Endodermal cell (in vitro differentiated cells): ENCODE measurements around the gene MSRB2. TPM values are rescaled to one million over a fixed set of nuclear protein-coding genes. Genes with fewer than 3 reads are reported as not detected.
"Not testable (repeated sequence)": the region's sequence is repeated elsewhere in the genome, so short reads cannot be mapped to it uniquely, and the experiment has no call there.

ENCODE experiments used
- DNase-seq: peaks from one replicate; pipeline ENCODE4 v3.0.0-alpha.2; 2017
- H3K27ac ChIP-seq: 2 replicates; pipeline ENCODE4 v1.5.1; 2013; ENCODE audit warnings: mild to moderate bottlenecking, low read depth, low read length, moderate library complexity
- H3K27me3 ChIP-seq: 2 replicates; pipeline ENCODE4 v1.6.1; 2013; ENCODE audit warnings: mild to moderate bottlenecking, low read length, moderate library complexity; ENCODE audit not compliant: insufficient read depth, control insufficient read depth, poor library complexity, severe bottlenecking
- H3K36me3 ChIP-seq: 2 replicates; pipeline ENCODE4 v1.7.0; 2013; ENCODE audit warnings: mild to moderate bottlenecking, low read length, moderate library complexity; ENCODE audit not compliant: control insufficient read depth, insufficient read depth
- H3K4me1 ChIP-seq: one replicate; pipeline ENCODE4 v1.7.0; 2013; ENCODE audit warnings: low read length; ENCODE audit not compliant: control insufficient read depth, insufficient read depth
- H3K4me3 ChIP-seq: 2 replicates; pipeline ENCODE4 v1.5.1; 2013; ENCODE audit warnings: mild to moderate bottlenecking, low read length, moderate library complexity
- H3K9ac ChIP-seq: 2 replicates; pipeline ENCODE4 v1.6.1; 2013; ENCODE audit warnings: mild to moderate bottlenecking, low read length, moderate library complexity; ENCODE audit not compliant: poor library complexity, severe bottlenecking; ENCODE audit errors: extremely low read depth
- H3K9me3 ChIP-seq: 2 replicates; pipeline ENCODE4 v1.6.1; 2013; ENCODE audit warnings: mild to moderate bottlenecking, low read length, moderate library complexity; ENCODE audit not compliant: control insufficient read depth
- H3K27ac Mint-ChIP-seq: 2 replicates; pipeline ENCODE4 v1.8.0; 2020; ENCODE audit warnings: mixed read lengths
- H3K27me3 Mint-ChIP-seq: 2 replicates; pipeline ENCODE4 v1.8.0; 2021; ENCODE audit warnings: mild to moderate bottlenecking, mixed read lengths; ENCODE audit not compliant: insufficient read depth
- H3K36me3 Mint-ChIP-seq: 2 replicates; pipeline ENCODE4 v1.8.0; 2020; ENCODE audit warnings: low read depth, mixed read lengths
- H3K4me1 Mint-ChIP-seq: 2 replicates; pipeline ENCODE4 v1.8.0; 2020; ENCODE audit warnings: mixed read lengths
- H3K4me3 Mint-ChIP-seq: 2 replicates; pipeline ENCODE4 v1.8.0; 2020; ENCODE audit warnings: mild to moderate bottlenecking, moderate library complexity, mixed read lengths
- H3K9me3 Mint-ChIP-seq: 2 replicates; pipeline ENCODE4 v1.8.0; 2020; ENCODE audit warnings: mild to moderate bottlenecking, mixed read lengths
- CTCF ChIP-seq: fragments of 200-600 bp; sonication (generic); conservative IDR thresholded peaks from 2 replicates; pipeline ENCODE4 v1.5.0; 2021; ENCODE audit warnings: antibody characterized with exemption, mild to moderate bottlenecking
- WGBS, 2 experiments: methylation state at CpG; one replicate each; pipeline versions ENCODE4 v1.1.5 to v1.1.7; 2013; ENCODE audit warnings: missing lambda C conversion rate in 2 of 2, mixed read lengths in 1 of 2; ENCODE audit not compliant: insufficient coverage in 1 of 2, insufficient read length in 1 of 2; 5-methylcytosine and 5-hydroxymethylcytosine counted together
- total RNA-seq, 2 donors: library from RNA; stranded (reverse); fragmentation: NEBNext Ultra II Directional in 1 of 2; extraction: Animal tissue kit (Norgen Biotek cat#: 25700) in 1 of 2; gene quantifications; 2 replicates in 1 of 2; 3 replicates in 1 of 2; pipeline ENCODE4 v1.2.1, GENCODE V29; 2021

MSRB2 gene
- total RNA-seq, 2 donors from 2014 or later: 40.4 to 42.5 TPM

GRCh38 chr10:23067337-23067736 lies 28.0 kb upstream of the MSRB2 start:
- Histone ChIP-seq H3K36me3 (no peaks in the 10 kb centered on the region), H3K9ac (no peak overlapping the region), H3K4me3 (no peak overlapping the region), H3K27ac (no peak overlapping the region), H3K4me1 (no peaks in the 10 kb centered on the region), H3K27me3 (no peaks in the 10 kb centered on the region), H3K9me3 (no peaks in the 10 kb centered on the region)
- Mint-ChIP-seq H3K27me3 (no peaks in the 10 kb centered on the region), H3K4me1 (peaks cover 2% of the 10 kb centered on the region), H3K9me3 (no peaks in the 10 kb centered on the region), H3K4me3 (no peak overlapping the region), H3K36me3 (no peaks in the 10 kb centered on the region), H3K27ac (no peak overlapping the region)
- TF ChIP-seq CTCF: no peak
- DNase-seq: no peak
- 90 to 93% methylated on average over 9 to 12 of the region's 12 CpGs for WGBS, 2 experiments

DNA sequence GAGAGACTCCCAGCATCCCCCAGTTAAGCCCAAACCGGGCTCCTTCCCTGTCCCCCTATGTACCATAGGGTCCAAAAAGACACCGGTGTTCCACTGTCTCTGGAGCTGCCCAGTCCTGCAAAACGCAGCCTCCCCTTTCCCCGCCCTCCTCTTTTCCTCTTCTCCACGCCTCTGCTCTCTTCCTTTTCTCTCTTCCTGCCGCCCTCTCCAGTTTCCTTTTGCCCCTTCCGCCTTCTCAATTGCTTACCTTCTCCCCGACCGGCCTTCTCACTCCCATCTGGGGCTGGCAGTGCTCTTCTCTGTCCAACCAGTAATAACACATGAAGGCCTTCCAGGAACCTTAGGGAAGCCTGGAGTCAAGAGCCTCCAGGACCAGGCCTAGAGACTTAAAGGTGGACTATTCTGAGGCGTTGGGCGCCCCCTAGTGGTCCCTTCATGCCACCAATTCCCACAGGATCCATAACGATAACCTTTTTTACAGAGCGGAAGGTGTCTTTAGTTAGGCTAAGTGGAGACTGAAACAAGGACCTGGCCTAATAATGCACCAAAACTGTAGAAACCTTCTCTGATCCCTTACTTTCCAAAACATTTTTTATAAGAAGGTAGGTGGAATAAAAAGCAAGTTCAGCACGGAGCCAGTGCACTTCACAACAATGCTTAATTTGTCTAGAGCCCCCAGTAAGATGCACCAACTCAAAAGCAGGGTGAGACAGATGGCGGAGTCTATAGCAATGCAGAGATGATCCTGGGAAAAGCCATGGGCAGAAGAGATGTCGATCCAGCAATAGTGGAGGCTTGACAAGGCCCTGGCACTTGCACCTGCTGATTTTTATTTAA lies 27.2 kb upstream of the MSRB2 start:
- no peak overlapping the region for H3K27ac Mint-ChIP-seq
- peak; percentile 91 for DNase-seq
- no peak overlapping the region for H3K9ac ChIP-seq
- H3K36me3 ChIP-seq: no peaks in the 10 kb centered on the region
- H3K27me3 ChIP-seq: no peaks in the 10 kb centered on the region
- H3K27me3 Mint-ChIP-seq: no peaks in the 10 kb centered on the region
- H3K4me3 Mint-ChIP-seq: no peak overlapping the region
- peak; percentile 84 for TF ChIP-seq CTCF
- no peak overlapping the region for H3K27ac ChIP-seq
- no peak overlapping the region for H3K4me3 ChIP-seq
- H3K9me3 Mint-ChIP-seq: no peaks in the 10 kb centered on the region
- no peaks in the 10 kb centered on the region for H3K9me3 ChIP-seq
- H3K36me3 Mint-ChIP-seq: no peaks in the 10 kb centered on the region
- H3K4me1 Mint-ChIP-seq: peaks cover 2% of the 10 kb centered on the region
- 60 to 75% methylated on average over 10 to 16 of the region's 16 CpGs for WGBS, 2 experiments
- H3K4me1 ChIP-seq: no peaks in the 10 kb centered on the region

- Histone ChIP-seq H3K36me3 (no peaks in the 10 kb centered on the region), H3K4me1 (no peaks in the 10 kb centered on the region), H3K27ac (no peak overlapping the region), H3K9me3 (no peaks in the 10 kb centered on the region), H3K4me3 (no peak overlapping the region), H3K9ac (no peak overlapping the region), H3K27me3 (no peaks in the 10 kb centered on the region)
- no peak overlapping the region for H3K4me3 Mint-ChIP-seq
- no peaks in the 10 kb centered on the region for H3K36me3 Mint-ChIP-seq
- DNase-seq: no peak
- 87 to 92% methylated on average over 7 to 10 of the region's 10 CpGs for WGBS, 2 experiments
- TF ChIP-seq CTCF: no peak
- no peak overlapping the region for H3K27ac Mint-ChIP-seq
- H3K27me3 Mint-ChIP-seq: no peaks in the 10 kb centered on the region
- H3K9me3 Mint-ChIP-seq: no peaks in the 10 kb centered on the region
- no peaks in the 10 kb centered on the region for H3K4me1 Mint-ChIP-seq
Observed at GRCh38 chr10:23069019-23069815, 26.2 kb upstream of the MSRB2 start.

DNA sequence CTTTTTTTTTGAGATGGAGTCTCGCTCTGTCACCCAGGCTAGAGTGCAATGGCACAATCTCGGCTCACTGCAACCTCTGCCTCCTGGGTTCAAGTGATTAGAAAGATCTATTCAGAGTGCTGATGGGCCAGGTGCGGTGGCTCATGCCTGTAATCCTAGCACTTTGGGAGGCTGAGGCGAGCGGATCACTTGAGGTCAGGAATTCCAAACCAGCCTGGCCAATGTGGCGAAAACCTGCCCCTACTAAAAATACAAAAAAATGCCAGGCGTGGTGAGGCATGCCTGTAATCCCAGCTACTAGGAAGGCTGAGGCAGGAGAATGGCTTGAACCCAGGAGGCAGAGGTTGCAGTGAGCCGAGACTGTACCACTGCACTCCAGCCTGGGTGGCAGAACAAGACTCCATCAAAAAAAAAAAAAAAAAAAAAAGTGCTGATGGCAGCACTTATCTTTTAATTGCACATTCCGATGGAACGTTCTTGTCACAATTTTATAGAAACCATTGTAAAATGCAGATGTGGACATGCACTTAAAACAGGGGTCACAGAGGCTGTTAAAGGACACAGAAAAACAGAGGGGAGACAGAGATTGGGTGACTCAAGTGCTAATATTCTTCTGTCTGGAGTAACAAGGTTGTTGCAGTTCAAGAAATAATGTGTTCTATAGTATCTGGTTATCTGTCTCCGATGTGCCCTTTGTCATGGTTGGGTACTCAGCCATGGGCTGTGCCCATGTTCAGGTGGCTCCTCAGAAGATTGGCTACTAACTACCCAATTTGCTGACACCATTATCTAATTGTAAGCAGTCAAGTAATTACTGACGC lies 25.1 kb upstream of the MSRB2 start:
- DNase-seq, H3K27ac Mint-ChIP-seq, H3K27ac ChIP-seq, H3K4me1 Mint-ChIP-seq, H3K9ac ChIP-seq, H3K9me3 Mint-ChIP-seq, H3K4me3 ChIP-seq, H3K36me3 ChIP-seq, H3K27me3 ChIP-seq, H3K36me3 Mint-ChIP-seq, H3K9me3 ChIP-seq, H3K27me3 Mint-ChIP-seq, H3K4me3 Mint-ChIP-seq, H3K4me1 ChIP-seq: not testable (repeated sequence)
- 89 to 93% methylated on average over 11 to 12 of the region's 12 CpGs for WGBS, 2 experiments
